ENCODE results near the gene KSR2.

KSR2 gene

DNA sequence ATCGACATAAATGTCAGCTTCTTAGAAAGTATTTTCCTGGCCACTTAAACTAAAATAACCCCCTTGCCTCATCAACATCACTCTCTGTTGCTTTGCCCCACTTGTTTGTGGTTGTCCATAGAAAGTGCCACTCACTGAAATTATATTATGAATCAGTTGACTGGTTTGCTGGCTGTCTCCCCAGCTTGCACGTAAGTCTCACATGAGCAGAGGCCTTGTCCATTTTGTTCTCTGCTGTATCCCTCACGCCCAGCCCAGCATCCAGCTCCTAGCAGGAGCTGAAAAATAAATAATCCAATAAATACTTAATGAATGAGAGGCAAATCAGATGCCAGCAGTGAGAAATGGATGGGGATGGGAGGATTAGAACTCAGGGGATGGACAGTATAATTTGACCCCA is 159.3 kb downstream of the KSR2 start:
- H2AK5ac ChIP-seq (ENCODE audit: low read length, severe bottlenecking), result no peak overlapping the region
- H3K79me1 ChIP-seq (replicated peaks; ENCODE audit: low read length, poor library complexity, severe bottlenecking), result no peaks in the 10 kb centered on the region
- H3K4me1 ChIP-seq (ENCODE audit: control insufficient read depth, insufficient read depth, low read depth, low read length), result peaks cover 2% of the 10 kb centered on the region
- no peak overlapping the region for H2BK15ac ChIP-seq (ENCODE audit: low read depth, poor library complexity, severe bottlenecking)
- H2BK5ac ChIP-seq (ENCODE audit: low read depth, low read length, poor library complexity, severe bottlenecking), result no peak overlapping the region
- H4K91ac ChIP-seq (ENCODE audit: low read length), result no peak overlapping the region
- H2AFZ ChIP-seq (ENCODE audit: low read depth, low read length), result no peak overlapping the region
- peaks cover 0 to 28% of the 10 kb centered on the region in 2 experiments for H3K27me3 ChIP-seq (ENCODE audit: control insufficient read depth in 1 of 2, insufficient read depth in 1 of 2, low read length in 2 of 2)
- WGBS, result 69% methylated on average over 3 of the region's 3 CpGs
- no peak overlapping the region for H3K27ac ChIP-seq (ENCODE audit: low read length, poor library complexity, severe bottlenecking)
- H3K36me3 ChIP-seq (ENCODE audit: control insufficient read depth in 1 of 2, insufficient read depth in 2 of 2, low read depth in 1 of 2, low read length in 2 of 2), result no peaks in the 10 kb centered on the region
- no peak overlapping the region for H3K14ac ChIP-seq (ENCODE audit: low read length in 2 of 2)
- no peak overlapping the region for H3K18ac ChIP-seq (ENCODE audit: low read depth in 1 of 2, low read length in 2 of 2)
- H3K9me3 ChIP-seq (ENCODE audit: control insufficient read depth, low read length), result no peaks in the 10 kb centered on the region
- H2BK12ac ChIP-seq (ENCODE audit: low read length in 2 of 2), result no peak overlapping the region
- H2BK120ac ChIP-seq (ENCODE audit: low read depth, low read length), result no peak overlapping the region
- no peak overlapping the region for H3K4me3 ChIP-seq (ENCODE audit: insufficient read depth in 1 of 2, low read depth in 1 of 2, low read length in 2 of 2)
- H4K8ac ChIP-seq (ENCODE audit: low read length), result no peak overlapping the region
- no peak overlapping the region for H3K23ac ChIP-seq (ENCODE audit: low read length in 2 of 2)
- no peak overlapping the region for H3K9ac ChIP-seq (ENCODE audit: low read length)
- H3K4me2 ChIP-seq (ENCODE audit: low read length, poor library complexity, severe bottlenecking), result no peak overlapping the region
- no peak overlapping the region for H3K4ac ChIP-seq (ENCODE audit: low read depth in 1 of 2, low read length in 2 of 2)
- DNase-seq, result no peak

DNA sequence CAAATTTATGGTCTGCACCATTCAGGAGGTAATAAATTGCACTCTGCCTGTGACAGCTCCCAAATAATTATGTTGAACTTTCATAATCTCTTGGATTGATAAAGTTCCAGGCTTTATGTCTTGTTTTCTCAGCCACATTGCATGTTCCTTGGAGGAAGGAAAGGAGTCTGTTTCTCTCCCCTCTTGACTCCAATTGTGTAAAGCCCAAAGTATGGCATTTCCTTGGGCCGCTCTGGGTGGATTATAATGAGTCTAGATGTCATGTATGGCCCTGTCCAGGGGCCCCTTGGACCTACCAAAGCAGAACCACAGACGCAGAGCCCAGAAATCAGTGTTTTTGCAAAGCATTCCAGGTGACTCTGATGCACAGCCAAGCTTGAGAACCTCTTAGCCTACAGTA is 160.8 kb downstream of the KSR2 start:
- Histone ChIP-seq H3K79me1 (replicated peaks; ENCODE audit: low read length, poor library complexity, severe bottlenecking) (no peaks in the 10 kb centered on the region), H3K4me2 (ENCODE audit: low read length, poor library complexity, severe bottlenecking) (no peak overlapping the region), H3K9ac (ENCODE audit: low read length) (no peak overlapping the region), H3K23ac (ENCODE audit: low read length in 2 of 2) (no peak overlapping the region), H4K91ac (ENCODE audit: low read length) (no peak overlapping the region), H2AFZ (ENCODE audit: low read depth, low read length) (no peak overlapping the region), H2AK5ac (ENCODE audit: low read length, severe bottlenecking) (no peak overlapping the region), H3K27ac (ENCODE audit: low read length, poor library complexity, severe bottlenecking) (no peak overlapping the region), H4K8ac (ENCODE audit: low read length) (no peak overlapping the region), H2BK5ac (ENCODE audit: low read depth, low read length, poor library complexity, severe bottlenecking) (no peak overlapping the region), H3K27me3 (ENCODE audit: control insufficient read depth in 1 of 2, insufficient read depth in 1 of 2, low read length in 2 of 2) (peaks cover 0 to 28% of the 10 kb centered on the region in 2 experiments), H3K4ac (ENCODE audit: low read depth in 1 of 2, low read length in 2 of 2) (no peak overlapping the region), H3K18ac (ENCODE audit: low read depth in 1 of 2, low read length in 2 of 2) (no peak overlapping the region), H3K4me3 (ENCODE audit: insufficient read depth in 1 of 2, low read depth in 1 of 2, low read length in 2 of 2) (no peak overlapping the region), H3K9me3 (ENCODE audit: control insufficient read depth, low read length) (no peaks in the 10 kb centered on the region), H2BK120ac (ENCODE audit: low read depth, low read length) (no peak overlapping the region), H2BK15ac (ENCODE audit: low read depth, poor library complexity, severe bottlenecking) (no peak overlapping the region), H3K36me3 (ENCODE audit: control insufficient read depth in 1 of 2, insufficient read depth in 2 of 2, low read depth in 1 of 2, low read length in 2 of 2) (no peaks in the 10 kb centered on the region), H3K14ac (ENCODE audit: low read length in 2 of 2) (no peak overlapping the region), H2BK12ac (ENCODE audit: low read length in 2 of 2) (no peak overlapping the region), H3K4me1 (ENCODE audit: control insufficient read depth, insufficient read depth, low read depth, low read length) (peaks cover 2% of the 10 kb centered on the region)
- no peak for DNase-seq
- 63% methylated on average over 2 of the region's 2 CpGs for WGBS

- Histone ChIP-seq H2BK5ac (ENCODE audit: low read depth, low read length, poor library complexity, severe bottlenecking) (no peak overlapping the region), H3K27me3 (ENCODE audit: control insufficient read depth in 1 of 2, insufficient read depth in 1 of 2, low read length in 2 of 2) (peaks cover 0 to 28% of the 10 kb centered on the region in 2 experiments), H3K4me2 (ENCODE audit: low read length, poor library complexity, severe bottlenecking) (no peak overlapping the region), H2AFZ (ENCODE audit: low read depth, low read length) (no peak overlapping the region), H3K4me3 (ENCODE audit: insufficient read depth in 1 of 2, low read depth in 1 of 2, low read length in 2 of 2) (no peak overlapping the region), H2BK15ac (ENCODE audit: low read depth, poor library complexity, severe bottlenecking) (no peak overlapping the region), H3K9me3 (ENCODE audit: control insufficient read depth, low read length) (no peaks in the 10 kb centered on the region), H2AK5ac (ENCODE audit: low read length, severe bottlenecking) (no peak overlapping the region), H3K14ac (ENCODE audit: low read length in 2 of 2) (no peak overlapping the region), H4K8ac (ENCODE audit: low read length) (no peak overlapping the region), H3K18ac (ENCODE audit: low read depth in 1 of 2, low read length in 2 of 2) (no peak overlapping the region), H4K91ac (ENCODE audit: low read length) (no peak overlapping the region), H3K4me1 (ENCODE audit: control insufficient read depth, insufficient read depth, low read depth, low read length) (peaks cover 2% of the 10 kb centered on the region), H3K23ac (ENCODE audit: low read length in 2 of 2) (no peak overlapping the region), H3K9ac (ENCODE audit: low read length) (no peak overlapping the region), H2BK12ac (ENCODE audit: low read length in 2 of 2) (no peak overlapping the region), H3K36me3 (ENCODE audit: control insufficient read depth in 1 of 2, insufficient read depth in 2 of 2, low read depth in 1 of 2, low read length in 2 of 2) (no peaks in the 10 kb centered on the region), H3K4ac (ENCODE audit: low read depth in 1 of 2, low read length in 2 of 2) (no peak overlapping the region), H3K27ac (ENCODE audit: low read length, poor library complexity, severe bottlenecking) (no peak overlapping the region), H2BK120ac (ENCODE audit: low read depth, low read length) (no peak overlapping the region), H3K79me1 (replicated peaks; ENCODE audit: low read length, poor library complexity, severe bottlenecking) (no peaks in the 10 kb centered on the region)
- WGBS, result no CpG with 5 or more reads among the region's 2 CpGs
- DNase-seq, result no peak
Measured at GRCh38 chr12:117807355-117807754, 161.4 kb downstream of the KSR2 start.

DNA sequence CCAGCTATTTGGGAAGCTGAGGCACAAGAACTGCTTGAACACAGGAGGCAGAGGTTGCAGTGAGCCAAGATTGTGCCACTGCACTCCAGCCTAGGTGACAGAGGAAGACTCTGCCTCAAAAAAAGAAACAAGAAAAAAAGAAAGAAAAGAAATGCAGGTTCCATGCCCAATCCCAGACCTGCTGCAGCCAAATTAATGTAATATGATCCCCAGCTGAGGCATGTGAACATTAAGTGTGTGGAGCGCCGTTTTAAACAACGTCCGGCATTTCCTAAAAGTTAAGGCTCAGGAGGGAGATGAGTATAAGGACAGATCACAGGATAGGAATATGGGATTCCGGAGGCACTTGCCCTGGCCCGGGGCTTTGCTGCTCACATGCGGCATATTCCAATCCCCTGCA is 162.9 kb downstream of the KSR2 start:
- Histone ChIP-seq H3K27me3 (ENCODE audit: control insufficient read depth in 1 of 2, insufficient read depth in 1 of 2, low read length in 2 of 2) (peaks cover 0 to 28% of the 10 kb centered on the region in 2 experiments), H3K23ac (ENCODE audit: low read length in 2 of 2) (no peak overlapping the region), H4K91ac (ENCODE audit: low read length) (no peak overlapping the region), H2BK12ac (ENCODE audit: low read length in 2 of 2) (no peak overlapping the region), H3K9ac (ENCODE audit: low read length) (no peak overlapping the region), H3K36me3 (ENCODE audit: control insufficient read depth in 1 of 2, insufficient read depth in 2 of 2, low read depth in 1 of 2, low read length in 2 of 2) (no peaks in the 10 kb centered on the region), H3K4me2 (ENCODE audit: low read length, poor library complexity, severe bottlenecking) (no peak overlapping the region), H2AK5ac (ENCODE audit: low read length, severe bottlenecking) (no peak overlapping the region), H3K4me1 (ENCODE audit: control insufficient read depth, insufficient read depth, low read depth, low read length) (peaks cover 2% of the 10 kb centered on the region), H3K27ac (ENCODE audit: low read length, poor library complexity, severe bottlenecking) (no peak overlapping the region), H2BK5ac (ENCODE audit: low read depth, low read length, poor library complexity, severe bottlenecking) (no peak overlapping the region), H3K9me3 (ENCODE audit: control insufficient read depth, low read length) (no peaks in the 10 kb centered on the region), H3K79me1 (replicated peaks; ENCODE audit: low read length, poor library complexity, severe bottlenecking) (no peaks in the 10 kb centered on the region), H3K4me3 (ENCODE audit: insufficient read depth in 1 of 2, low read depth in 1 of 2, low read length in 2 of 2) (no peak overlapping the region), H2BK120ac (ENCODE audit: low read depth, low read length) (no peak overlapping the region), H4K8ac (ENCODE audit: low read length) (no peak overlapping the region), H3K14ac (ENCODE audit: low read length in 2 of 2) (no peak overlapping the region), H3K18ac (ENCODE audit: low read depth in 1 of 2, low read length in 2 of 2) (no peak overlapping the region), H2BK15ac (ENCODE audit: low read depth, poor library complexity, severe bottlenecking) (no peak overlapping the region), H2AFZ (ENCODE audit: low read depth, low read length) (no peak overlapping the region), H3K4ac (ENCODE audit: low read depth in 1 of 2, low read length in 2 of 2) (no peak overlapping the region)
- WGBS, result 91% methylated on average over 7 of the region's 7 CpGs
- DNase-seq, result no peak

All from mesenchymal stem cell (in vitro differentiated cells and primary cell).